GM18858 (cell line): Measurements from ENCODE around the gene CLCN7.

Experiments used
- ATAC-seq: cut with Tn5 transposase; IDR thresholded peaks from one replicate; pipeline ENCODE4 v1.9.1; 2021; ENCODE audit not compliant: unreplicated experiment

CLCN7 gene

GRCh38 chr16:1432388-1433262 lies 42.2 kb downstream of the CLCN7 start:
- no peak for ATAC-seq

- ATAC-seq: no peak
These were observed 43.1 kb downstream of the CLCN7 start for GRCh38 chr16:1431497-1432270.

GRCh38 chr16:1430759-1431496 lies 43.9 kb downstream of the CLCN7 start, which contains the start of gene PERCC1:
PERCC1 (plus strand) TSS chr16:1431078; CDS start chr16:1432594, 1,516 bp downstream.
- ATAC-seq: no peak

GRCh38 chr16:1430214-1430758 lies 44.5 kb downstream of the CLCN7 start:
- ATAC-seq: no peak

- no peak for ATAC-seq
These were observed 45.2 kb downstream of the CLCN7 start for GRCh38 chr16:1429631-1430030.

- no peak for ATAC-seq
These were observed 45.8 kb downstream of the CLCN7 start for GRCh38 chr16:1429012-1429411.

- no peak for ATAC-seq
These were observed 46.3 kb downstream of the CLCN7 start for GRCh38 chr16:1428511-1428910.

GRCh38 chr16:1427473-1428461 lies 47.1 kb downstream of the CLCN7 start:
- ATAC-seq: no peak

- no peak for ATAC-seq
These were observed 47.9 kb downstream of the CLCN7 start for GRCh38 chr16:1426734-1427471.

GRCh38 chr16:1425616-1426370 lies 49.0 kb downstream of the CLCN7 start:
- ATAC-seq: no peak

GRCh38 chr16:1424028-1424427 lies 50.8 kb downstream of the CLCN7 start:
- no peak for ATAC-seq

GRCh38 chr16:1422076-1422475 lies 52.8 kb downstream of the CLCN7 start:
- no peak for ATAC-seq

GRCh38 chr16:1420111-1420539 lies 54.7 kb downstream of the CLCN7 start:
- ATAC-seq: peak; percentile 1

GRCh38 chr16:1416521-1416941 lies 58.3 kb downstream of the CLCN7 start:
- ATAC-seq: no peak

- ATAC-seq: no peak
These were observed 60.1 kb downstream of the CLCN7 start, which contains the start of gene UNKL for GRCh38 chr16:1414532-1415260. UNKL (minus strand) TSS chr16:1414704; CDS start chr16:1414691, 13 bp downstream.

GRCh38 chr16:1413684-1414531 lies 60.9 kb downstream of the CLCN7 start:
- no peak for ATAC-seq

- ATAC-seq: no peak
These were observed 62.0 kb downstream of the CLCN7 start for GRCh38 chr16:1412847-1413246.
